IMR-90 (cell line): Measurements from ENCODE around the gene MYO1F. TPM values are rescaled to one million over a fixed set of nuclear protein-coding genes. Genes with fewer than 3 reads are reported as not detected.
A peak's percentile ranks its signal among the peaks of the same experiment; 100 is the strongest.

Source experiments
- ATAC-seq: fragments of 200-7000 bp; cut with Tn5 transposase; 2 replicates; pipeline ENCODE4 v1.9.1; 2020; ENCODE audit warnings: low read depth, mild to moderate bottlenecking, moderate library complexity
- BruUV-seq: library from RNA; stranded (reverse); fragments of 400-500 nt; replicated peaks from 2 replicates; lab custom pipeline; 2021; lab: Mats Ljungman, UMichigan
- CTCF ChIA-PET: fragments of 300-600 bp; formaldehyde crosslinking; extraction: SDS; loops from one replicate; lab custom pipeline; 2021; ENCODE audit warnings: antibody characterized with exemption; lab: Yijun Ruan, JAX
- POLR2A ChIA-PET: fragments of 300-600 bp; sonication (Branson Sonifier 250); formaldehyde crosslinking; loops from one replicate; lab custom pipeline; 2022; ENCODE audit warnings: antibody characterized with exemption; ENCODE audit not compliant: unreplicated experiment; lab: Charles Lee
- DNase-seq: peaks from one replicate; pipeline ENCODE4 v3.0.0; 2013
- H2AFZ ChIP-seq: replicated peaks from 2 replicates; pipeline ENCODE3; 2013; ENCODE audit warnings: low read length, mild to moderate bottlenecking; ENCODE audit not compliant: poor library complexity
- H2AK5ac ChIP-seq: 2 replicates; pipeline ENCODE4 v1.6.1; 2013; ENCODE audit warnings: low read depth, low read length, inconsistent platforms
- H2AK9ac ChIP-seq: replicated peaks from 2 replicates; pipeline ENCODE3; 2013; ENCODE audit warnings: mild to moderate bottlenecking, low read depth, low read length, moderate library complexity; ENCODE audit not compliant: poor library complexity
- H2BK120ac ChIP-seq: 2 replicates; pipeline ENCODE4 v1.6.1; 2013; ENCODE audit warnings: low read depth, low read length, inconsistent platforms
- H2BK15ac ChIP-seq: 3 replicates; pipeline ENCODE4 v1.6.1; 2013; ENCODE audit warnings: low read depth, low read length, inconsistent platforms
- H2BK20ac ChIP-seq: 2 replicates; pipeline ENCODE4 v1.6.1; 2013; ENCODE audit warnings: low read depth, mild to moderate bottlenecking, inconsistent platforms, low read length, moderate library complexity
- H2BK5ac ChIP-seq: 2 replicates; pipeline ENCODE4 v1.6.1; 2013; ENCODE audit warnings: mild to moderate bottlenecking, low read depth, low read length, inconsistent platforms; ENCODE audit not compliant: poor library complexity, severe bottlenecking
- H3K14ac ChIP-seq: replicated peaks from 2 replicates; pipeline ENCODE4 v1.6.1; 2013; ENCODE audit warnings: low read depth, low read length, inconsistent platforms
- H3K18ac ChIP-seq: 2 replicates; pipeline ENCODE4 v1.6.1; 2013; ENCODE audit warnings: low read depth, low read length, control low read depth
- H3K23ac ChIP-seq: 2 replicates; pipeline ENCODE4 v1.6.1; 2013; ENCODE audit warnings: low read depth, low read length, inconsistent platforms
- H3K27ac ChIP-seq: 2 replicates; pipeline ENCODE4 v1.5.1; 2013; ENCODE audit warnings: mild to moderate bottlenecking, control low read depth, low read length; ENCODE audit not compliant: insufficient read depth
- H3K27me3 ChIP-seq: 2 replicates; pipeline ENCODE4 v1.6.1; 2013; ENCODE audit warnings: low read length; ENCODE audit not compliant: control insufficient read depth, insufficient read depth
- H3K36me3 ChIP-seq: 2 replicates; pipeline ENCODE4 v1.6.1; 2013; ENCODE audit warnings: low read length, mixed read lengths; ENCODE audit not compliant: control insufficient read depth, insufficient read depth
- H3K4ac ChIP-seq: 2 replicates; pipeline ENCODE4 v1.6.1; 2013; ENCODE audit warnings: low read depth, low read length, inconsistent platforms
- H3K4me1 ChIP-seq: 2 replicates; pipeline ENCODE4 v1.6.1; 2013; ENCODE audit warnings: low read length, mixed read lengths; ENCODE audit not compliant: control insufficient read depth, insufficient read depth
- H3K4me2 ChIP-seq: 2 replicates; pipeline ENCODE4 v1.6.1; 2013; ENCODE audit warnings: low read depth, mild to moderate bottlenecking, control low read depth, low read length, moderate library complexity
- H3K4me3 ChIP-seq: 2 replicates; pipeline ENCODE4 v1.5.1; 2013; ENCODE audit warnings: low read depth, mild to moderate bottlenecking, control low read depth, low read length, moderate library complexity; ENCODE audit not compliant: insufficient read depth
- H3K56ac ChIP-seq: 2 replicates; pipeline ENCODE4 v1.6.1; 2013; ENCODE audit warnings: low read length, inconsistent platforms; ENCODE audit not compliant: insufficient read depth; ENCODE audit errors: extremely low read depth
- H3K79me1 ChIP-seq, 2 experiments: 2 replicates each; pipeline ENCODE4 v1.6.1; 2013; ENCODE audit warnings: low read length in 2 of 2, inconsistent platforms in 1 of 2, low read depth in 1 of 2
- H3K9ac ChIP-seq: 2 replicates; pipeline ENCODE4 v1.6.1; 2013; ENCODE audit warnings: low read depth, low read length, control low read depth
- H3K9me1 ChIP-seq: 2 replicates; pipeline ENCODE4 v1.6.1; 2013; ENCODE audit warnings: low read length, inconsistent platforms; ENCODE audit not compliant: insufficient read depth
- H3K9me3 ChIP-seq: 2 replicates; pipeline ENCODE4 v1.6.1; 2013; ENCODE audit warnings: low read length; ENCODE audit not compliant: control insufficient read depth, insufficient read depth
- H4K20me1 ChIP-seq: 2 replicates; pipeline ENCODE4 v1.6.1; 2013; ENCODE audit warnings: low read length, inconsistent platforms; ENCODE audit not compliant: insufficient read depth
- H4K5ac ChIP-seq: 2 replicates; pipeline ENCODE4 v1.6.1; 2013; ENCODE audit warnings: mild to moderate bottlenecking, low read depth, low read length, control low read depth
- H4K8ac ChIP-seq, 2 experiments: 2 replicates each; pipeline ENCODE4 v1.6.1; 2013; ENCODE audit warnings: low read depth in 2 of 2, low read length in 2 of 2, control low read depth in 1 of 2, inconsistent platforms in 1 of 2
- H4K91ac ChIP-seq: 2 replicates; pipeline ENCODE4 v1.6.1; 2013; ENCODE audit warnings: low read depth, low read length, inconsistent platforms; ENCODE audit not compliant: insufficient read depth
- CEBPB ChIP-seq: IDR thresholded peaks from 2 replicates; pipeline ENCODE4 v1.6.1; 2012; ENCODE audit warnings: low read depth, low read length, improper control_type of control experiment
- MAZ ChIP-seq: IDR thresholded peaks from 2 replicates; pipeline ENCODE4 v1.6.1; 2012; ENCODE audit warnings: low read depth, mild to moderate bottlenecking, low read length, improper control_type of control experiment, moderate library complexity, borderline replicate concordance
- POLR2A ChIP-seq: IDR thresholded peaks from 2 replicates; pipeline ENCODE4 v1.6.1; 2012; ENCODE audit warnings: mild to moderate bottlenecking, low read depth, low read length
- USF2 ChIP-seq: fragments of 150-350 bp; IDR thresholded peaks from 2 replicates; pipeline ENCODE4 v1.6.1; 2017; ENCODE audit warnings: mild to moderate bottlenecking, antibody characterized with exemption, low read length, low read depth
- WGBS, 2 experiments: methylation state at CpG; one replicate each; pipeline versions ENCODE4 v1.1.5 to v1.1.7; 2013; ENCODE audit warnings: missing lambda C conversion rate in 2 of 2; ENCODE audit not compliant: insufficient read length in 1 of 2; ENCODE audit errors: extremely low coverage in 2 of 2; 5-methylcytosine and 5-hydroxymethylcytosine counted together
- dilution Hi-C: fragments of 300-500 bp; cut with HindIII; formaldehyde crosslinking; loops from one replicate; pipeline ENCODE4 v1.14.3; 2018; ENCODE audit warnings: low sequenced_read_pairs; ENCODE audit not compliant: unreplicated experiment
- in situ Hi-C: fragments of 300-500 bp; cut with MboI; formaldehyde crosslinking; loops from 3 replicates; pipeline ENCODE4 v1.14.3; 2019; ENCODE audit warnings: low sequenced_read_pairs, inconsistent platforms, mixed read lengths
- intact Hi-C: fragments of 100-400 bp; cut with micrococcal nuclease; formaldehyde crosslinking; loops from 2 replicates; pipeline ENCODE4 v1.10.0; 2022
- polyA plus RNA-seq, 3 experiments: library from polyadenylated mRNA; depleted of rRNA; stranded (reverse); fragments of >200 nt; gene quantifications; 2 replicates each; pipeline ENCODE4 v1.2.3, GENCODE V29; 2012; ENCODE audit warnings: low replicate concordance in 1 of 3
- total RNA-seq: library from RNA; depleted of rRNA; stranded (reverse); fragments of >200 nt; gene quantifications from 2 replicates; pipeline ENCODE4 v1.2.3, GENCODE V29; 2012

MYO1F gene
- total and polyA plus RNA-seq, 2 of the 4 experiments (the other 2 are of a cell fraction), result 0.14 to 0.18 TPM

GRCh38 chr19:8571006-8571411 lies 6.2 kb downstream of the MYO1F start:
- CTCF ChIA-PET, result interaction anchor here (1.9 kb wide), 1 partner anchor 10 kb away, joined by 14 read pairs; no protein-coding TSS in a partner anchor
- H3K9ac ChIP-seq, result no peak overlapping the region
- peak overlapping the region; percentile 83 for H2AFZ ChIP-seq
- H2AK9ac ChIP-seq, result no peak overlapping the region
- H2BK15ac ChIP-seq, result peak overlapping the region; percentile 95; the same call in 1 of the 3 replicates
- no peaks in the 10 kb centered on the region for H3K9me3 ChIP-seq
- POLR2A ChIA-PET, result no interaction called here
- H3K4me3 ChIP-seq, result no peak overlapping the region
- peak overlapping the region; percentile 95 for H2BK120ac ChIP-seq
- DNase-seq, result peak; percentile 68
- no peaks in the 10 kb centered on the region for H4K20me1 ChIP-seq
- intact Hi-C loops, result no loop called here
- peaks cover 0 to 15% of the 10 kb centered on the region in 2 experiments; a peak in 2 of 4 replicates for H3K79me1 ChIP-seq
- no peak overlapping the region for H3K56ac ChIP-seq
- peak overlapping the region; percentile 84 for H2AK5ac ChIP-seq
- H3K9me1 ChIP-seq, result peaks cover 24% of the 10 kb centered on the region
- H3K14ac ChIP-seq, result peak overlapping the region; percentile 74
- in situ Hi-C loops, result loop anchor here (5.0 kb wide), 1 partner anchor 229 kb away; the partner anchor contains the start of gene KANK3
- peak overlapping the region; percentile 95 for H2BK20ac ChIP-seq
- peak overlapping the region; percentile 87 for H3K27ac ChIP-seq
- peak; percentile 75 for ATAC-seq
- TF ChIP-seq POLR2A (no peak), USF2 (no peak), CEBPB (peak; percentile 72), MAZ (0 out of 2 replicates have a peak, but pooled peaks have one; percentile 15)
- peak overlapping the region; percentile 61; the same call in 1 of the 2 replicates for H3K18ac ChIP-seq
- no CpG with 5 or more reads among the region's 5 CpGs for WGBS, 2 experiments
- H3K4me2 ChIP-seq, result peak overlapping the region; percentile 39
- no TSS peak for BruUV-seq
- H4K91ac ChIP-seq, result peak overlapping the region; percentile 96
- H3K36me3 ChIP-seq, result no peaks in the 10 kb centered on the region
- dilution Hi-C loops, result no loop called here
- peaks cover 17% of the 10 kb centered on the region for H3K4me1 ChIP-seq
- H3K23ac ChIP-seq, result peak overlapping the region; percentile 67; the same call in 1 of the 2 replicates
- H3K4ac ChIP-seq, result peak overlapping the region; percentile 94
- H3K27me3 ChIP-seq, result no peaks in the 10 kb centered on the region
- H4K8ac ChIP-seq, result peak overlapping the region; percentile 4 to 90; a peak in 3 of 4 replicates
- peak overlapping the region; percentile 80 for H2BK5ac ChIP-seq
- peak overlapping the region; percentile 36; the same call in 1 of the 2 replicates for H4K5ac ChIP-seq
